HL-60 (cell line): ENCODE data around the gene DCXR.

Source experiments
- CTCF ChIP-seq: IDR thresholded peaks from one replicate; pipeline ENCODE4 v1.5.1; 2011; ENCODE audit warnings: low read length, control low read depth, inconsistent platforms; ENCODE audit not compliant: insufficient read depth
- GABPA ChIP-seq: IDR thresholded peaks from 2 replicates; pipeline ENCODE4 v1.6.1; 2012; ENCODE audit warnings: low read depth

- TF ChIP-seq CTCF (no peak), GABPA (no peak)
Observed at GRCh38 chr17:82041144-82041814, 3.8 kb upstream of the DCXR start.
